Measurements from ENCODE around the gene FAF1. TPM values are rescaled to one million over a fixed set of nuclear protein-coding genes. Genes with fewer than 3 reads are reported as not detected.

The FAF1 gene
- total RNA-seq, 2 experiments from 2014 or later: 42.3 to 114 TPM

GRCh38 chr1:50783286-50783685 lies 176.8 kb downstream of the FAF1 start:
- ChIA-PET POLR2A (no interaction called here), CTCF (ENCODE audit: unreplicated experiment) (no interaction called here)
- Histone ChIP-seq H3K4me3 (ENCODE audit: low read depth, low read length, poor library complexity, severe bottlenecking) (no peak overlapping the region), H3K4me2 (ENCODE audit: low read length) (no peak overlapping the region), H3K79me2 (ENCODE audit: insufficient read depth, low read depth, low read length) (peaks cover 17% of the 10 kb centered on the region; the same call in 1 of the 2 replicates), H3K4me1 (ENCODE audit: insufficient read depth, low read length, poor library complexity, severe bottlenecking) (peaks cover 5% of the 10 kb centered on the region), H3K27ac (ENCODE audit: low read depth, low read length, poor library complexity, severe bottlenecking) (no peak overlapping the region), H4K20me1 (ENCODE audit: insufficient read depth, low read length) (no peaks in the 10 kb centered on the region; the same call in 1 of the 2 replicates), H2AFZ (ENCODE audit: low read length) (no peak overlapping the region), H3K36me3 (ENCODE audit: insufficient read depth, low read length) (peaks cover 60% of the 10 kb centered on the region), H3K9me2 (ENCODE audit: insufficient read depth, low read length) (no peaks in the 10 kb centered on the region), H3K9me3 (ENCODE audit: low read length) (no peaks in the 10 kb centered on the region)
- no peak for TF ChIP-seq EZH2phosphoT487 (IDR thresholded peaks at IDR 0.05; ENCODE audit: borderline replicate concordance, low read depth, low read length)
- no peak for TF ChIP-seq CTCF (conservative IDR thresholded peaks at IDR 0.05; ENCODE audit: low read length)
- DNase-seq (ENCODE audit: low spot score): no peak
- intact Hi-C loops (cut with micrococcal nuclease; ENCODE audit: unreplicated experiment): no loop called here
- no TSS peak for BruUV-seq (replicated peaks)

GRCh38 chr1:50780797-50781196 lies 179.3 kb downstream of the FAF1 start:
- TF ChIP-seq CTCF (conservative IDR thresholded peaks at IDR 0.05; ENCODE audit: low read length) (no peak), EZH2phosphoT487 (IDR thresholded peaks at IDR 0.05; ENCODE audit: borderline replicate concordance, low read depth, low read length) (no peak)
- H3K4me2 ChIP-seq (ENCODE audit: low read length): no peak overlapping the region
- intact Hi-C loops (cut with micrococcal nuclease; ENCODE audit: unreplicated experiment): no loop called here
- peaks cover 35% of the 10 kb centered on the region for H3K36me3 ChIP-seq (ENCODE audit: insufficient read depth, low read length)
- no peak overlapping the region for H3K4me3 ChIP-seq (ENCODE audit: low read depth, low read length, poor library complexity, severe bottlenecking)
- no peak overlapping the region for H3K27ac ChIP-seq (ENCODE audit: low read depth, low read length, poor library complexity, severe bottlenecking)
- peaks cover 17% of the 10 kb centered on the region; the same call in 1 of the 2 replicates for H3K79me2 ChIP-seq (ENCODE audit: insufficient read depth, low read depth, low read length)
- ChIA-PET CTCF (ENCODE audit: unreplicated experiment) (no interaction called here), POLR2A (no interaction called here)
- peaks cover 5% of the 10 kb centered on the region for H3K4me1 ChIP-seq (ENCODE audit: insufficient read depth, low read length, poor library complexity, severe bottlenecking)
- no peaks in the 10 kb centered on the region for H3K9me2 ChIP-seq (ENCODE audit: insufficient read depth, low read length)
- DNase-seq (ENCODE audit: low spot score): no peak
- no peak overlapping the region for H2AFZ ChIP-seq (ENCODE audit: low read length)
- BruUV-seq (replicated peaks): no TSS peak
- H3K9me3 ChIP-seq (ENCODE audit: low read length): no peaks in the 10 kb centered on the region
- H4K20me1 ChIP-seq (ENCODE audit: insufficient read depth, low read length): no peaks in the 10 kb centered on the region; the same call in 1 of the 2 replicates

- intact Hi-C loops (cut with micrococcal nuclease; ENCODE audit: unreplicated experiment): no loop called here
- Histone ChIP-seq H3K9me2 (ENCODE audit: insufficient read depth, low read length) (no peaks in the 10 kb centered on the region), H3K27ac (ENCODE audit: low read depth, low read length, poor library complexity, severe bottlenecking) (no peak overlapping the region), H4K20me1 (ENCODE audit: insufficient read depth, low read length) (no peaks in the 10 kb centered on the region; the same call in 1 of the 2 replicates), H2AFZ (ENCODE audit: low read length) (no peak overlapping the region), H3K79me2 (ENCODE audit: insufficient read depth, low read depth, low read length) (peaks cover 22% of the 10 kb centered on the region; the same call in 1 of the 2 replicates), H3K4me1 (ENCODE audit: insufficient read depth, low read length, poor library complexity, severe bottlenecking) (peaks cover 5% of the 10 kb centered on the region), H3K36me3 (ENCODE audit: insufficient read depth, low read length) (peaks cover 25% of the 10 kb centered on the region), H3K4me3 (ENCODE audit: low read depth, low read length, poor library complexity, severe bottlenecking) (no peak overlapping the region), H3K9me3 (ENCODE audit: low read length) (no peaks in the 10 kb centered on the region), H3K4me2 (ENCODE audit: low read length) (no peak overlapping the region)
- peak; percentile 14 for DNase-seq (ENCODE audit: low spot score)
- no peak for TF ChIP-seq CTCF (conservative IDR thresholded peaks at IDR 0.05; ENCODE audit: low read length)
- TF ChIP-seq EZH2phosphoT487 (IDR thresholded peaks at IDR 0.05; ENCODE audit: borderline replicate concordance, low read depth, low read length): no peak
- no TSS peak for BruUV-seq (replicated peaks)
- ChIA-PET CTCF (ENCODE audit: unreplicated experiment) (no interaction called here), POLR2A (no interaction called here)
These were observed 180.3 kb downstream of the FAF1 start for GRCh38 chr1:50779801-50780200.

Data from OCI-LY7 (cell line).